HepG2 (cell line): ENCODE results near the gene RTP2. TPM values are rescaled to one million over a fixed set of nuclear protein-coding genes. Genes with fewer than 3 reads are reported as not detected.
A peak's percentile ranks its signal among the peaks of the same experiment; 100 is the strongest.

Experiments used
- GABPB1 ChIP-seq: IDR thresholded peaks from 2 replicates; pipeline ENCODE4 v1.6.1; 2016; ENCODE audit warnings: mild to moderate bottlenecking, missing genetic modification reagents, moderate library complexity, missing compliant biosample characterization
- IKZF4 ChIP-seq: sonication (generic); formaldehyde crosslinking; IDR thresholded peaks from 2 replicates; pipeline ENCODE4 v1.5.1; 2020; ENCODE audit warnings: borderline replicate concordance, mild to moderate bottlenecking, low read depth, missing genetic modification reagents; ENCODE audit errors: not compliant biosample characterization
- RERE ChIP-seq: IDR thresholded peaks from 2 replicates; pipeline ENCODE4 v1.6.1; 2016; ENCODE audit warnings: low read depth, missing genetic modification reagents, missing compliant biosample characterization
- SAFB2 ChIP-seq: sonication (generic); formaldehyde crosslinking; IDR thresholded peaks from 2 replicates; pipeline ENCODE4 v1.5.1; 2020; ENCODE audit warnings: missing genetic modification reagents, low read depth, mild to moderate bottlenecking, borderline replicate concordance
- TOPORS ChIP-seq: sonication (generic); formaldehyde crosslinking; IDR thresholded peaks from 2 replicates; pipeline ENCODE4 v1.8.0; 2023; ENCODE audit warnings: mild to moderate bottlenecking, missing genetic modification reagents
- WIZ ChIP-seq: sonication (generic); formaldehyde crosslinking; IDR thresholded peaks from 2 replicates; pipeline ENCODE4 v1.5.1; 2020; ENCODE audit warnings: mild to moderate bottlenecking, missing genetic modification reagents
- ZNF160 ChIP-seq: sonication (generic); formaldehyde crosslinking; IDR thresholded peaks from 2 replicates; pipeline ENCODE4 v1.8.0; 2022; ENCODE audit warnings: mild to moderate bottlenecking, inconsistent platforms, missing genetic modification reagents
- ZNF253 ChIP-seq: sonication (generic); formaldehyde crosslinking; IDR thresholded peaks from 2 replicates; pipeline ENCODE4 v1.8.0; 2022; ENCODE audit warnings: mild to moderate bottlenecking, missing genetic modification reagents, borderline replicate concordance
- ZNF318 ChIP-seq: sonication (generic); formaldehyde crosslinking; IDR thresholded peaks from 2 replicates; pipeline ENCODE4 v1.4.0; 2020; ENCODE audit warnings: mild to moderate bottlenecking, missing genetic modification reagents
- ZNF580 ChIP-seq: IDR thresholded peaks from 2 replicates; pipeline ENCODE4 v1.6.1; 2016; ENCODE audit warnings: low read depth, borderline replicate concordance
- ZSCAN9 ChIP-seq: IDR thresholded peaks from 2 replicates; pipeline ENCODE4 v1.6.1; 2016; ENCODE audit warnings: borderline replicate concordance
- polyA plus RNA-seq, 8 experiments: library from polyadenylated mRNA; depleted of rRNA in 3 of 8; stranded (reverse) in 7 of 8; unstranded in 1 of 8; fragments of >200 nt; fragmentation: Illumina TruSeq in 4 of 8; extraction: Trizol in 4 of 8; gene quantifications; 2 replicates each; pipeline versions ENCODE4 v1.2.1 to v1.2.3, GENCODE V29; 2011 to 2016; ENCODE audit warnings: low read depth in 4 of 8, missing spikeins in 1 of 8, mixed read lengths in 1 of 8; ENCODE audit not compliant: insufficient read depth in 1 of 8
- total RNA-seq, 5 experiments: library from RNA; depleted of rRNA; stranded (reverse); fragments of >200 nt; fragmentation: Illumina TruSeq; extraction: Trizol; gene quantifications; 2 replicates each; pipeline ENCODE4 v1.2.3, GENCODE V29; 2016; ENCODE audit warnings: low read depth in 1 of 5
- TF ChIP-seq, protein P1 (sequence below): sonication (generic); formaldehyde crosslinking; IDR thresholded peaks from 2 replicates; pipeline ENCODE4 v1.4.0; 2020; ENCODE audit warnings: missing genetic modification reagents

RTP2 gene
- total and polyA plus RNA-seq, 2 of the 13 experiments (the other 11 are each of a cell fraction or from before 2014, with no cell fraction given) = not detected

- no peak; the same call in 1 of the 2 replicates for TF ChIP-seq GABPB1
- peak; percentile 58; the same call in 1 of the 2 replicates for TF ChIP-seq TOPORS (CRISPR knock-in tag)
- no peak for TF ChIP-seq ZNF253 (CRISPR knock-in tag)
- TF ChIP-seq RERE (CRISPR knock-in tag) = peak; percentile 69
- 0 out of 2 replicates have a peak, but pooled peaks have one; percentile 42 for TF ChIP-seq ZNF580 (CRISPR knock-in tag)
- no peak for TF ChIP-seq WIZ
- TF ChIP-seq SAFB2 (CRISPR knock-in tag) = no peak; the same call in none of the 2 replicates
- no peak; the same call in 1 of the 2 replicates for TF ChIP-seq ZSCAN9 (CRISPR knock-in tag)
- TF ChIP-seq IKZF4 (CRISPR knock-in tag) = peak; percentile 77
- 0 out of 2 replicates have a peak, but pooled peaks have one; percentile 22 for TF ChIP-seq ZNF160 (CRISPR knock-in tag)
- TF ChIP-seq, protein P1, sequence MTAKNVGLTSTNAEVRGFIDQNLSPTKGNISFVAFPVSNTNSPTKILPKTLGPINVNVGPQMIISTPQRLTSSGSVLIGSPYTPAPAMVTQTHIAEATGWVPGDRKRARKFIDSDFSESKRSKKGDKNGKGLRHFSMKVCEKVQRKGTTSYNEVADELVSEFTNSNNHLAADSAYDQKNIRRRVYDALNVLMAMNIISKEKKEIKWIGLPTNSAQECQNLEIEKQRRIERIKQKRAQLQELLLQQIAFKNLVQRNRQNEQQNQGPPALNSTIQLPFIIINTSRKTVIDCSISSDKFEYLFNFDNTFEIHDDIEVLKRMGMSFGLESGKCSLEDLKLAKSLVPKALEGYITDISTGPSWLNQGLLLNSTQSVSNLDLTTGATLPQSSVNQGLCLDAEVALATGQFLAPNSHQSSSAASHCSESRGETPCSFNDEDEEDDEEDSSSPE (CRISPR knock-in tag) = peak; percentile 43; the same call in 1 of the 2 replicates
- no peak for TF ChIP-seq ZNF318 (CRISPR knock-in tag)
These were observed 17.4 kb upstream of the RTP2 start (continued) for GRCh38 chr3:187719628-187720336.
